K562 (cell line): Measurements from ENCODE around the gene MPI. TPM values are rescaled to one million over a fixed set of nuclear protein-coding genes. Genes with fewer than 3 reads are reported as not detected.

Experiments
- ATF3 ChIP-seq, 2 experiments: fragments of 450-650 bp in 1 of 2; sonication (generic) in 1 of 2; formaldehyde crosslinking in 1 of 2; IDR thresholded peaks in 1 of 2; conservative IDR thresholded peaks in 1 of 2; 2 replicates each; pipeline versions ENCODE4 v1.6.1 to v1.8.1; 2016 to 2023; ENCODE audit warnings: mild to moderate bottlenecking in 2 of 2, moderate library complexity in 2 of 2, inconsistent platforms in 1 of 2, missing genetic modification reagents in 1 of 2
- ELF1 ChIP-seq: fragments of 200-800 bp; sonication (Bioruptor generic); IDR thresholded peaks from 2 replicates; pipeline ENCODE4 v1.6.1; 2016; ENCODE audit warnings: missing genetic modification characterization, missing compliant biosample characterization
- EWSR1 ChIP-seq: fragments of 450-650 bp; IDR thresholded peaks from 2 replicates; pipeline ENCODE4 v1.6.1; 2018; ENCODE audit warnings: borderline replicate concordance, mild to moderate bottlenecking, low read depth, moderate library complexity; ENCODE audit not compliant: partially characterized antibody
- FOXA3 ChIP-seq, 2 experiments: fragments of 450-650 bp in 1 of 2; sonication (generic) in 1 of 2; formaldehyde crosslinking; IDR thresholded peaks in 1 of 2; conservative IDR thresholded peaks in 1 of 2; 2 replicates each; pipeline versions ENCODE4 v1.4.0 to v1.8.0; 2020 to 2022; ENCODE audit warnings: mild to moderate bottlenecking in 2 of 2, missing genetic modification reagents in 1 of 2
- JUND ChIP-seq, 2 experiments: IDR thresholded peaks; 2 replicates in 1 of 2; 3 replicates in 1 of 2; pipeline ENCODE4 v1.6.1; 2011; ENCODE audit warnings: borderline replicate concordance in 2 of 2, low read depth in 2 of 2, low read length in 2 of 2, improper control_type of control experiment in 1 of 2, missing biosample characterization in 1 of 2, missing genetic modification characterization in 1 of 2, missing genetic modification reagents in 1 of 2
- MAX ChIP-seq: sonication (generic); formaldehyde crosslinking; IDR thresholded peaks from 2 replicates; pipeline ENCODE4 v1.9.0; 2022; ENCODE audit warnings: mild to moderate bottlenecking, missing genetic modification reagents
- MCM3 ChIP-seq: fragments of 450-650 bp; IDR thresholded peaks from 2 replicates; pipeline ENCODE4 v1.6.1; 2016
- MYC ChIP-seq, 2 experiments: fragments of 250-450 bp in 1 of 2; sonication (Bioruptor Pico) in 1 of 2; IDR thresholded peaks; 2 replicates each; pipeline versions ENCODE4 v1.5.1 to v1.6.1; 2012 to 2021; ENCODE audit warnings: low read depth in 2 of 2, borderline replicate concordance in 1 of 2, improper control_type of control experiment in 1 of 2, low read length in 1 of 2, mild to moderate bottlenecking in 1 of 2, moderate library complexity in 1 of 2
- NFE2L1 ChIP-seq: fragments of 450-650 bp; IDR thresholded peaks from 2 replicates; pipeline ENCODE4 v1.6.1; 2016; ENCODE audit warnings: missing genetic modification characterization, low read depth, mild to moderate bottlenecking, missing compliant biosample characterization, moderate library complexity, borderline replicate concordance
- RBM34 ChIP-seq: fragments of 200-400 bp; formaldehyde crosslinking; IDR thresholded peaks from 2 replicates; pipeline ENCODE4 v1.6.1; 2018; ENCODE audit warnings: low read length, borderline replicate concordance; ENCODE audit not compliant: insufficient read depth
- TFAP4 ChIP-seq: sonication (generic); formaldehyde crosslinking; IDR thresholded peaks from 2 replicates; pipeline ENCODE4 v1.8.0; 2022; ENCODE audit warnings: missing genetic modification reagents, mild to moderate bottlenecking, moderate library complexity, borderline replicate concordance
- THRAP3 ChIP-seq: fragments of 450-650 bp; IDR thresholded peaks from 2 replicates; pipeline ENCODE4 v1.6.1; 2016; ENCODE audit warnings: mild to moderate bottlenecking, inconsistent platforms, borderline replicate concordance
- TSC22D4 ChIP-seq: fragments of 450-650 bp; IDR thresholded peaks from 2 replicates; pipeline ENCODE4 v1.6.1; 2016; ENCODE audit warnings: missing genetic modification characterization, missing biosample characterization, control low read depth
- ZFPM2 ChIP-seq: fragments of 250-450 bp; sonication (Bioruptor Pico); IDR thresholded peaks from 2 replicates; pipeline ENCODE4 v1.5.1; 2022; ENCODE audit warnings: mild to moderate bottlenecking
- ZKSCAN8 ChIP-seq: fragments of 200-800 bp; sonication (Bioruptor generic); IDR thresholded peaks from 2 replicates; pipeline ENCODE4 v1.6.1; 2016; ENCODE audit warnings: missing genetic modification characterization, missing compliant biosample characterization
- ZNF444 ChIP-seq: fragments of 250-450 bp; sonication (Bioruptor Pico); IDR thresholded peaks from 2 replicates; pipeline ENCODE4 v1.4.0; 2020; ENCODE audit warnings: mild to moderate bottlenecking, moderate library complexity
- ZNF699 ChIP-seq: fragments of 250-450 bp; sonication (Bioruptor Pico); IDR thresholded peaks from 2 replicates; pipeline ENCODE4 v1.8.0; 2021; ENCODE audit warnings: mild to moderate bottlenecking, moderate library complexity; ENCODE audit not compliant: insufficient replicate concordance
- ZNF717 ChIP-seq: fragments of 250-450 bp; sonication (Bioruptor Pico); IDR thresholded peaks from 2 replicates; pipeline ENCODE4 v1.5.0; 2021
- ZNF778 ChIP-seq: fragments of 450-650 bp; formaldehyde crosslinking; IDR thresholded peaks from 2 replicates; pipeline ENCODE4 v1.4.0; 2020; ENCODE audit warnings: mild to moderate bottlenecking, moderate library complexity
- polyA plus RNA-seq, 8 experiments: library from polyadenylated mRNA; depleted of rRNA in 4 of 8; stranded (reverse) in 5 of 8; unstranded in 3 of 8; fragments of >200 nt; fragmentation: Nextera tagmentation in 2 of 8; fragmentation: Illumina TruSeq in 1 of 8; extraction: Ambion mirVana in 2 of 8; extraction: Trizol in 1 of 8; gene quantifications; 2 replicates each; pipeline versions ENCODE4 v1.2.1 to v1.2.3, GENCODE V29; 2011 to 2014; ENCODE audit warnings: inconsistent platforms in 1 of 8, missing spikeins in 1 of 8
- total RNA-seq, 7 experiments: library from RNA; depleted of rRNA in 6 of 7; stranded (reverse); fragments of >200 nt in 6 of 7; fragmentation: Illumina TruSeq in 2 of 7; extraction: Trizol in 2 of 7; gene quantifications; 2 replicates each; pipeline versions ENCODE4 v1.2.1 to v1.2.3, GENCODE V29; 2011 to 2021; ENCODE audit warnings: low replicate concordance in 1 of 7
- TF ChIP-seq, protein P1 (sequence below): fragments of 250-450 bp; sonication (Bioruptor Pico); IDR thresholded peaks from 2 replicates; pipeline ENCODE4 v1.4.0; 2020; ENCODE audit warnings: mild to moderate bottlenecking, moderate library complexity, borderline replicate concordance

Gene MPI
- total and polyA plus RNA-seq, 9 of the 15 experiments (the other 6 are each of a cell fraction or from before 2014, with no cell fraction given): 30.7 to 105 (median 40.5) TPM

DNA sequence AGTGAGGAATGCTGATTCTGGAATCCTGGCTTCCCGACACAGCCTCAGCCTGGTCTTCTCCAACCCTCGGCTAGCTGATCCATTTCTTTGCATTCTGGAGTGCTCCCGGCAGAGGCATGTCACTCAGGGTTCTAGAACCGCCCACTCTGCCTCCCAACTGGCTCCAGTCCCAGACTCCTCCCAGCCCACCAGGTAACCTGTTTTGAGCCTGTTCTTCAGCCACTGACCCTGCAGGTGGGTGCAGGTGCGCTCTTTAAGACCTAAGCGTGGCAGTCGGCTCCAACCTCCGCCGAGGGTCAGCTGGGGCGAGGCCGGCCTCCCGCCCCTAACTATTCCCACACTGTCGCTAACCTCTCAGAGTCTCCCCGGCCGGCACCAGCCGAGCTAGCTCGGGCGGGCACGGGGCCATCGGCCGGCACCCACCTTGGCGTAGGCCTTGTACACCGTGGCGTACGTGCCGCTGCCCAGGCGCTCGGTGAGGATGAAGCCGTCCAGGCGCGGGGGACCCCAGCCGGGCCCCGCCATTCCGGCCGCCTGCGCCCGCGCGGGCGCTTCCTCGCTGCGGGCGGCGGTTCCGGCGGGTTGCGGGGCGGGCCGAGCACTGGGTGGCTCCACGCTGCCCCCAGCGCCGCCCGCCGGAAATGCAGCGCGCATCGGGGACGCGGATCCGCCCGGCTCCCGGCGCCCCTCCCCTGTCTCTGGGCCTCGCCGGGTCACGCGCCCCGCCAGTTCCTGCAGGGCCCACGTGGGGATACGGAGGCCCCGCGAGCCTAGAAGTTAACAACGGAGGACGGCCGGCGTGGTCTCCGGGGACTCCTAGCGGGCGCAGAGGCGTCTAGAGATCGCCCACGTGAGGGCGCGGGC is 47.0 kb upstream of the MPI start, which contains the start of gene ULK3 (continued):
- TF ChIP-seq MAX (CRISPR knock-in tag) (peak; percentile 98), ZNF717 (CRISPR knock-in tag) (no peak), ZFPM2 (0 out of 2 replicates have a peak, but pooled peaks have one; percentile 28), MYC (IDR thresholded peaks at IDR 0.05; ENCODE audit: low read depth, low read length) (peak; percentile 99), MYC (CRISPR knock-in tag; IDR thresholded peaks at IDR 0.05; ENCODE audit: borderline replicate concordance, low read depth) (no peak), ZNF699 (CRISPR knock-in tag) (no peak), THRAP3 (no peak), MCM3 (no peak), NFE2L1 (tag) (no peak), ZNF778 (no peak), EWSR1 (no peak), ELF1 (tag) (0 out of 2 replicates have a peak, but pooled peaks have one; percentile 27), TFAP4 (CRISPR knock-in tag) (peak; percentile 85), ZKSCAN8 (CRISPR knock-in tag) (no peak), JUND (IDR thresholded peaks at IDR 0.05; ENCODE audit: borderline replicate concordance, low read depth, low read length) (no peak; the same call in 1 of the 2 replicates), JUND (tag; IDR thresholded peaks at IDR 0.05; ENCODE audit: borderline replicate concordance, low read depth, low read length) (no peak; the same call in 2 of the 3 replicates), FOXA3 (CRISPR knock-in tag; conservative IDR thresholded peaks at IDR 0.05 in 1 of 2, IDR thresholded peaks at IDR 0.05 in 1 of 2) (no peak), ATF3 (IDR thresholded peaks at IDR 0.05) (no peak), ATF3 (CRISPR knock-in tag; conservative IDR thresholded peaks at IDR 0.05) (0 out of 2 replicates have a peak, but pooled peaks have one; percentile 53), RBM34 (no peak), ZNF444 (CRISPR knock-in tag) (no peak), TSC22D4 (tag) (no peak)
- TF ChIP-seq, protein P1, sequence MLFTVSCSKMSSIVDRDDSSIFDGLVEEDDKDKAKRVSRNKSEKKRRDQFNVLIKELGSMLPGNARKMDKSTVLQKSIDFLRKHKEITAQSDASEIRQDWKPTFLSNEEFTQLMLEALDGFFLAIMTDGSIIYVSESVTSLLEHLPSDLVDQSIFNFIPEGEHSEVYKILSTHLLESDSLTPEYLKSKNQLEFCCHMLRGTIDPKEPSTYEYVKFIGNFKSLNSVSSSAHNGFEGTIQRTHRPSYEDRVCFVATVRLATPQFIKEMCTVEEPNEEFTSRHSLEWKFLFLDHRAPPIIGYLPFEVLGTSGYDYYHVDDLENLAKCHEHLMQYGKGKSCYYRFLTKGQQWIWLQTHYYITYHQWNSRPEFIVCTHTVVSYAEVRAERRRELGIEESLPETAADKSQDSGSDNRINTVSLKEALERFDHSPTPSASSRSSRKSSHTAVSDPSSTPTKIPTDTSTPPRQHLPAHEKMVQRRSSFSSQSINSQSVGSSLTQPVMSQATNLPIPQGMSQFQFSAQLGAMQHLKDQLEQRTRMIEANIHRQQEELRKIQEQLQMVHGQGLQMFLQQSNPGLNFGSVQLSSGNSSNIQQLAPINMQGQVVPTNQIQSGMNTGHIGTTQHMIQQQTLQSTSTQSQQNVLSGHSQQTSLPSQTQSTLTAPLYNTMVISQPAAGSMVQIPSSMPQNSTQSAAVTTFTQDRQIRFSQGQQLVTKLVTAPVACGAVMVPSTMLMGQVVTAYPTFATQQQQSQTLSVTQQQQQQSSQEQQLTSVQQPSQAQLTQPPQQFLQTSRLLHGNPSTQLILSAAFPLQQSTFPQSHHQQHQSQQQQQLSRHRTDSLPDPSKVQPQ (CRISPR knock-in tag): no peak
